GM12891 (cell line): ENCODE measurements around the gene HOXA10.
A peak's percentile ranks its signal among the peaks of the same experiment; 100 is the strongest.

Experiments used
- DNase-seq: peaks from one replicate; pipeline ENCODE4 v3.0.0; 2011; ENCODE audit warnings: low spot score; ENCODE audit not compliant: insufficient read length
- FAIRE-seq: peaks from 2 replicates; lab custom pipeline; 2011; peaks lifted over from hg19 to GRCh38; lab: Jason Lieb, UNC
- PAX5 ChIP-seq: IDR thresholded peaks from 2 replicates; pipeline ENCODE4 v1.6.1; 2011; ENCODE audit warnings: low read length, moderate library complexity, mild to moderate bottlenecking; ENCODE audit not compliant: insufficient read depth, severe bottlenecking
- POLR2A ChIP-seq: IDR thresholded peaks from 2 replicates; pipeline ENCODE4 v1.6.1; 2011; ENCODE audit warnings: low read depth, low read length, control low read depth
- POLR2AphosphoS5 ChIP-seq: IDR thresholded peaks from 2 replicates; pipeline ENCODE4 v1.6.1; 2011; ENCODE audit warnings: low read depth, low read length, control low read depth
- POU2F2 ChIP-seq: IDR thresholded peaks from 2 replicates; pipeline ENCODE4 v1.6.1; 2011; ENCODE audit warnings: low read depth, mild to moderate bottlenecking, control low read depth, low read length, moderate library complexity
- SPI1 ChIP-seq: IDR thresholded peaks from 2 replicates; pipeline ENCODE4 v1.6.1; 2011; ENCODE audit warnings: low read depth, low read length, control low read depth
- TAF1 ChIP-seq: IDR thresholded peaks from 2 replicates; pipeline ENCODE4 v1.6.1; 2011; ENCODE audit warnings: low read depth, low read length, control low read depth

Gene HOXA10

GRCh38 chr7:27198138-27198841 is 24.2 kb upstream of the HOXA10 start:
- no peak for TF ChIP-seq PAX5
- TF ChIP-seq POU2F2, result no peak
- TF ChIP-seq SPI1, result no peak
- no peak for TF ChIP-seq POLR2AphosphoS5
- no peak for TF ChIP-seq TAF1
- no peak for TF ChIP-seq POLR2A
- no peak for FAIRE-seq

GRCh38 chr7:27197137-27198042 is 23.3 kb upstream of the HOXA10 start:
- DNase-seq, result no peak
- no peak for TF ChIP-seq TAF1
- no peak for TF ChIP-seq POLR2A
- no peak for TF ChIP-seq SPI1
- TF ChIP-seq POLR2AphosphoS5, result no peak
- TF ChIP-seq POU2F2, result no peak
- no peak for TF ChIP-seq PAX5
- FAIRE-seq, result no peak

More at GRCh38 chr7:27198138-27198841, 24.2 kb upstream of the HOXA10 start:
- DNase-seq, result no peak

GRCh38 chr7:27196287-27196767 is 22.2 kb upstream of the HOXA10 start:
- peak; percentile 60 for DNase-seq
- no peak for TF ChIP-seq POLR2AphosphoS5
- TF ChIP-seq POU2F2, result no peak
- TF ChIP-seq TAF1, result no peak
- no peak for TF ChIP-seq PAX5
- no peak for TF ChIP-seq POLR2A
- TF ChIP-seq SPI1, result no peak
- FAIRE-seq, result peak; percentile 88

- FAIRE-seq (no peak), DNase-seq (no peak)
- TF ChIP-seq POU2F2, result no peak
- no peak for TF ChIP-seq PAX5
- no peak for TF ChIP-seq SPI1
- TF ChIP-seq TAF1, result no peak
- TF ChIP-seq POLR2AphosphoS5, result no peak
- no peak for TF ChIP-seq POLR2A
Measured at GRCh38 chr7:27194686-27195379, 20.7 kb upstream of the HOXA10 start.

GRCh38 chr7:27194002-27194352 is 19.9 kb upstream of the HOXA10 start:
- DNase-seq (no peak), FAIRE-seq (no peak)
- no peak for TF ChIP-seq PAX5
- TF ChIP-seq SPI1, result no peak
- no peak for TF ChIP-seq POLR2A
- no peak for TF ChIP-seq POLR2AphosphoS5
- no peak for TF ChIP-seq TAF1
- no peak for TF ChIP-seq POU2F2

GRCh38 chr7:27193335-27194001 is 19.3 kb upstream of the HOXA10 start:
- DNase-seq, result no peak

GRCh38 chr7:27192546-27193334 is 18.6 kb upstream of the HOXA10 start:
- FAIRE-seq (no peak), DNase-seq (no peak)
- TF ChIP-seq POLR2A, result no peak
- no peak for TF ChIP-seq TAF1
- TF ChIP-seq SPI1, result no peak
- no peak for TF ChIP-seq POU2F2
- no peak for TF ChIP-seq PAX5
- no peak for TF ChIP-seq POLR2AphosphoS5

More at GRCh38 chr7:27193335-27194001, 19.3 kb upstream of the HOXA10 start:
- FAIRE-seq, result no peak
- TF ChIP-seq SPI1 (no peak), TAF1 (no peak), POLR2AphosphoS5 (no peak), PAX5 (no peak), POU2F2 (no peak), POLR2A (no peak)
